ENCODE measurements around the gene LUZP1.

- no peak for TF ChIP-seq CTCF (IDR thresholded peaks at IDR 0.05 in 8 of 11, conservative IDR thresholded peaks at IDR 0.05 in 3 of 11)
- no peak for TF ChIP-seq POLR2A (IDR thresholded peaks at IDR 0.05)
- TF ChIP-seq POLR2AphosphoS5 (IDR thresholded peaks at IDR 0.05): no peak
Measured at GRCh38 chr1:23209770-23210169, 41.1 kb upstream of the LUZP1 start.
